Testis (tissue), 3 donors: ENCODE results near the gene CXXC5. TPM values are rescaled to one million over a fixed set of nuclear protein-coding genes. Genes with fewer than 3 reads are reported as not detected.

Source experiments
- DNase-seq: peaks from one replicate; pipeline ENCODE4 v3.0.0-alpha.2; 2019
- H3K27ac ChIP-seq, 2 donors: fragments of 200-600 bp; sonication (generic); one replicate each; pipeline ENCODE4 v1.5.1; 2019
- H3K27me3 ChIP-seq: fragments of 200-600 bp; sonication (generic); one replicate; pipeline ENCODE4 v1.5.1; 2019
- H3K36me3 ChIP-seq: fragments of 200-600 bp; sonication (generic); one replicate; pipeline ENCODE4 v1.5.1; 2017; ENCODE audit warnings: low read depth; ENCODE audit errors: missing control alignments
- H3K4me1 ChIP-seq: fragments of 200-600 bp; sonication (generic); one replicate; pipeline ENCODE4 v1.5.1; 2019
- H3K4me3 ChIP-seq, 2 donors: fragments of 200-600 bp; sonication (generic); one replicate each; pipeline ENCODE4 v1.5.1; 2017 to 2019
- H3K9me3 ChIP-seq: fragments of 200-600 bp; sonication (generic); one replicate; pipeline ENCODE4 v1.5.1; 2017
- CTCF ChIP-seq, 3 experiments: fragments of 450-650 bp in 2 of 3; fragments of 200-600 bp in 1 of 3; sonication (generic) in 1 of 3; IDR thresholded peaks; one replicate each; pipeline ENCODE4 v1.5.1; 2016 to 2019; ENCODE audit warnings: antibody characterized with exemption in 3 of 3, mild to moderate bottlenecking in 2 of 3, moderate library complexity in 1 of 3
- POLR2A ChIP-seq: fragments of 450-650 bp; IDR thresholded peaks from one replicate; pipeline ENCODE4 v1.6.1; 2017; ENCODE audit warnings: antibody characterized with exemption, mild to moderate bottlenecking, moderate library complexity
- WGBS, 2 donors: methylation state at CpG; one replicate each; pipeline ENCODE4 v1.1.5; 2018; 5-methylcytosine and 5-hydroxymethylcytosine counted together
- intact Hi-C: fragments of 100-400 bp; cut with DNase I; formaldehyde crosslinking; loops from one replicate; pipeline ENCODE4 v1.15.1; 2023; ENCODE audit warnings: low total_unique reads
- polyA plus RNA-seq: library from polyadenylated mRNA; stranded (reverse); fragments of 350-450 nt; fragmentation: Illumina TruSeq; extraction: RNeasy Lipid Tissue Mini Kit (QIAGEN cat#74804); gene quantifications from one replicate; pipeline ENCODE4 v1.2.3, GENCODE V29; 2014; ENCODE audit warnings: low read depth, low replicate concordance; ENCODE audit not compliant: insufficient read depth
- total RNA-seq, 2 donors: library from RNA; depleted of rRNA; stranded (reverse); fragments of >200 nt; gene quantifications; one replicate each; pipeline ENCODE4 v1.2.3, GENCODE V29; 2016

CXXC5 gene
- total and polyA plus RNA-seq, 3 donors from 2014 or later: 71.1 to 94.7 (median 78.3) TPM

- intact Hi-C loops: no loop called here
- Histone ChIP-seq H3K27me3 (no peaks in the 10 kb centered on the region), H3K9me3 (no peaks in the 10 kb centered on the region), H3K4me3 (no peak overlapping the region), H3K27ac (no peak overlapping the region), H3K36me3 (no peaks in the 10 kb centered on the region), H3K4me1 (peaks cover 11% of the 10 kb centered on the region)
- DNase-seq: no peak
- WGBS, 2 donors: 72 to 79% methylated on average over 3 to 5 of the region's 5 CpGs
- TF ChIP-seq CTCF (IDR thresholded peaks at IDR 0.05) (no peak), POLR2A (no peak)
These were observed 37.7 kb downstream of the CXXC5 start for GRCh38 chr5:139685886-139686285.

GRCh38 chr5:139686356-139686705, 38.2 kb downstream of the CXXC5 start:
- H3K9me3 ChIP-seq: no peaks in the 10 kb centered on the region
- H3K4me1 ChIP-seq: peaks cover 12% of the 10 kb centered on the region
- intact Hi-C loops: no loop called here
- no peak overlapping the region for H3K4me3 ChIP-seq
- no peaks in the 10 kb centered on the region for H3K36me3 ChIP-seq
- TF ChIP-seq POLR2A (no peak), CTCF (IDR thresholded peaks at IDR 0.05) (no peak)
- DNase-seq: no peak
- 84 to 87% methylated on average over 5 of the region's 5 CpGs for WGBS, 2 donors
- no peak overlapping the region for H3K27ac ChIP-seq
- H3K27me3 ChIP-seq: no peaks in the 10 kb centered on the region

- H3K9me3 ChIP-seq: no peaks in the 10 kb centered on the region
- intact Hi-C loops: no loop called here
- H3K27ac ChIP-seq: no peak overlapping the region
- WGBS, 2 donors: 75 to 83% methylated on average over 14 to 18 of the region's 18 CpGs
- H3K4me3 ChIP-seq: no peak overlapping the region
- H3K36me3 ChIP-seq: no peaks in the 10 kb centered on the region
- peaks cover 12% of the 10 kb centered on the region for H3K4me1 ChIP-seq
- TF ChIP-seq POLR2A (no peak), CTCF (IDR thresholded peaks at IDR 0.05) (no peak)
- DNase-seq: no peak
- H3K27me3 ChIP-seq: no peaks in the 10 kb centered on the region
These were observed 38.7 kb downstream of the CXXC5 start for GRCh38 chr5:139686706-139687441.

- Histone ChIP-seq H3K4me3 (no peak overlapping the region), H3K27ac (no peak overlapping the region), H3K27me3 (no peaks in the 10 kb centered on the region), H3K36me3 (no peaks in the 10 kb centered on the region), H3K9me3 (no peaks in the 10 kb centered on the region), H3K4me1 (peaks cover 12% of the 10 kb centered on the region)
- DNase-seq: no peak
- WGBS, 2 donors: 50 to 74% methylated on average over 2 to 5 of the region's 6 CpGs
- intact Hi-C loops: no loop called here
- TF ChIP-seq CTCF (IDR thresholded peaks at IDR 0.05) (no peak), POLR2A (no peak)
These were observed 39.5 kb downstream of the CXXC5 start for GRCh38 chr5:139687656-139688055.

GRCh38 chr5:139688088-139688702, 40.0 kb downstream of the CXXC5 start:
- Histone ChIP-seq H3K4me3 (no peak overlapping the region), H3K9me3 (no peaks in the 10 kb centered on the region), H3K27ac (no peak overlapping the region), H3K4me1 (peaks cover 12% of the 10 kb centered on the region), H3K27me3 (no peaks in the 10 kb centered on the region), H3K36me3 (no peaks in the 10 kb centered on the region)
- no peak for TF ChIP-seq CTCF (IDR thresholded peaks at IDR 0.05)
- TF ChIP-seq POLR2A: no peak
- no peak for DNase-seq
- intact Hi-C loops: no loop called here
- WGBS, 2 donors: 71 to 74% methylated on average over 3 to 14 of the region's 14 CpGs
